IMR-90 (cell line): ENCODE measurements around the gene CYP19A1.

Source experiments
- CTCF ChIP-seq: conservative IDR thresholded peaks from 2 replicates; pipeline ENCODE4 v1.5.1; 2012; ENCODE audit warnings: mild to moderate bottlenecking, low read depth, low read length, improper control_type of control experiment
- RAD21 ChIP-seq: IDR thresholded peaks from 2 replicates; pipeline ENCODE4 v1.6.1; 2012; ENCODE audit warnings: low read length, improper control_type of control experiment
- RCOR1 ChIP-seq: IDR thresholded peaks from 2 replicates; pipeline ENCODE4 v1.6.1; 2012; ENCODE audit warnings: mild to moderate bottlenecking, low read length, improper control_type of control experiment; ENCODE audit not compliant: insufficient replicate concordance

GRCh38 chr15:51191072-51191670 lies 147.2 kb downstream of the CYP19A1 start:
- TF ChIP-seq RAD21: no peak
- TF ChIP-seq RCOR1: no peak
- TF ChIP-seq CTCF: no peak
